NCI-H2196 (cell line): ENCODE data around the gene SOX6.

Experiments used
- DNase-seq: peaks from one replicate; lab custom pipeline; 2025; ENCODE audit not compliant: unreplicated experiment; lab: John Stamatoyannopoulos, UW

Gene SOX6

GRCh38 chr11:16012125-16012751 lies 344.1 kb downstream of the SOX6 start:
- no peak for DNase-seq

DNA sequence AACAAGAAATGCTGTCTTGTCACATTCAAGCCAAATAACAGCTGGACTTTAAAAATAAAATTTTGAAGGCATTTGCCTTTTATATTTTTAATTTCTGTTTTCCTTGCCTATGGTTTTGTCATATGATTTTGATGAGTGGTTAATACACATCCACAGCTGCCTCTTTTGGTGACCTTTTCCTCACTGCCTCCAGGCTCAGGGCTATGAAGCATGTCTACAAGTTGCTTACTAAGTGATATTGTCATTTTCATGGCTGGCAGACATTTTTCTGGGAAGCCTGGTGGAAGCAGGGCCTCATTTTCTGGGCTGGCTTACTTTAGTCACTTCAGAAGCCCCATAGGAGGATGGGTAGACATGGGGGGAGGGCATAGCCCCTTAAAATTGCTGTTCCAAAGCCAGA lies 344.9 kb downstream of the SOX6 start:
- no peak for DNase-seq

- no peak for DNase-seq
Measured at GRCh38 chr11:16009021-16009420, 347.3 kb downstream of the SOX6 start.

- no peak for DNase-seq
Measured at GRCh38 chr11:16007514-16007913, 348.8 kb downstream of the SOX6 start.

GRCh38 chr11:16002942-16003341 lies 353.4 kb downstream of the SOX6 start:
- no peak for DNase-seq

- DNase-seq: peak; percentile 61
Measured at GRCh38 chr11:16001899-16002426, 354.4 kb downstream of the SOX6 start.

GRCh38 chr11:16001044-16001568 lies 355.2 kb downstream of the SOX6 start:
- no peak for DNase-seq

GRCh38 chr11:16000065-16000464 lies 356.3 kb downstream of the SOX6 start:
- no peak for DNase-seq

- DNase-seq: no peak
Measured at GRCh38 chr11:15993345-15993744, 363.0 kb downstream of the SOX6 start.

- no peak for DNase-seq
Measured at GRCh38 chr11:15991215-15991614, 365.1 kb downstream of the SOX6 start.

GRCh38 chr11:15989685-15990084 lies 366.7 kb downstream of the SOX6 start:
- DNase-seq: no peak

- DNase-seq: no peak
Measured at GRCh38 chr11:15988693-15989231, 367.6 kb downstream of the SOX6 start.

- no peak for DNase-seq
Measured at GRCh38 chr11:15988016-15988550, 368.3 kb downstream of the SOX6 start.

- no peak for DNase-seq
Measured at GRCh38 chr11:15987046-15987445, 369.3 kb downstream of the SOX6 start.

GRCh38 chr11:15985860-15986139 lies 370.5 kb downstream of the SOX6 start:
- no peak for DNase-seq

- DNase-seq: no peak
Measured at GRCh38 chr11:15985127-15985859, 371.1 kb downstream of the SOX6 start.

- DNase-seq: no peak
Measured at GRCh38 chr11:15981292-15981691, 375.1 kb downstream of the SOX6 start.

GRCh38 chr11:15977116-15977515 lies 379.2 kb downstream of the SOX6 start:
- no peak for DNase-seq

GRCh38 chr11:15976433-15977045 lies 379.8 kb downstream of the SOX6 start:
- no peak for DNase-seq

- DNase-seq: no peak
Measured at GRCh38 chr11:15975742-15976141, 380.6 kb downstream of the SOX6 start.

- no peak for DNase-seq
Measured at GRCh38 chr11:15972838-15973237, 383.5 kb downstream of the SOX6 start.

GRCh38 chr11:15971215-15971546 lies 385.2 kb downstream of the SOX6 start:
- no peak for DNase-seq
